Stimulated activated CD4-positive, alpha-beta T cell treated with anti-CD3 and anti-CD28 coated beads, Interleukin-12 subunit alpha, Interleukin-12 subunit beta, amount 100 ng/mL, for 48 hours (primary cell): Measurements from ENCODE around the gene RMDN2.
"Not testable (repeated sequence)": the region's sequence is repeated elsewhere in the genome, so short reads cannot be mapped to it uniquely, and the experiment has no call there.

Source experiments
- DNase-seq, 3 donors: peaks; one replicate each; pipeline ENCODE4 v3.0.0-alpha.2; 2020; ENCODE audit warnings: low read depth in 2 of 3, low spot score in 1 of 3

Gene RMDN2

DNA sequence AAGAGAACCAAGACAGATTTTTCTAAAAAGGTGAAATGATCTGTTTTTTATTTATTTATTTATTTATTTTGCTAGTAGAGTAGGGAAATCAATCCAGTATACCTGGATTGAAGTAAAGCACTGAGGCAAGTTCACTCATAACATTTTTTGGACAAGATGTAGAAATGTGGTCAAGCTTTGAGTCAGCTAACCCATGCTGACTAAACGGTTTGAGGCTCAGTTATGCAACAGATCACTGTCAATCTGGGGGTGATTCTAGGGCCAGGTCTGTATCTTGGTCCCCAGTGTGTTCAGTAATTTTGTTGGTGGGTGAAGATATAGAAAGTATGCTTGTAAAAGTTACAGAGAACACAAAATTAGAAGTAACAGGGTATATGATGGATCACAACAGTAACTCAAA is 60.2 kb downstream of the RMDN2 start:
- no peak for DNase-seq

GRCh38 chr2:37987098-37987775 is 62.1 kb downstream of the RMDN2 start:
- DNase-seq, result no peak

GRCh38 chr2:37992601-37993000 is 67.5 kb downstream of the RMDN2 start:
- DNase-seq, result no peak

- DNase-seq, result no peak
These were observed 68.1 kb downstream of the RMDN2 start for GRCh38 chr2:37993143-37993542.

- no peak for DNase-seq
These were observed 72.5 kb downstream of the RMDN2 start for GRCh38 chr2:37997629-37998028.

DNA sequence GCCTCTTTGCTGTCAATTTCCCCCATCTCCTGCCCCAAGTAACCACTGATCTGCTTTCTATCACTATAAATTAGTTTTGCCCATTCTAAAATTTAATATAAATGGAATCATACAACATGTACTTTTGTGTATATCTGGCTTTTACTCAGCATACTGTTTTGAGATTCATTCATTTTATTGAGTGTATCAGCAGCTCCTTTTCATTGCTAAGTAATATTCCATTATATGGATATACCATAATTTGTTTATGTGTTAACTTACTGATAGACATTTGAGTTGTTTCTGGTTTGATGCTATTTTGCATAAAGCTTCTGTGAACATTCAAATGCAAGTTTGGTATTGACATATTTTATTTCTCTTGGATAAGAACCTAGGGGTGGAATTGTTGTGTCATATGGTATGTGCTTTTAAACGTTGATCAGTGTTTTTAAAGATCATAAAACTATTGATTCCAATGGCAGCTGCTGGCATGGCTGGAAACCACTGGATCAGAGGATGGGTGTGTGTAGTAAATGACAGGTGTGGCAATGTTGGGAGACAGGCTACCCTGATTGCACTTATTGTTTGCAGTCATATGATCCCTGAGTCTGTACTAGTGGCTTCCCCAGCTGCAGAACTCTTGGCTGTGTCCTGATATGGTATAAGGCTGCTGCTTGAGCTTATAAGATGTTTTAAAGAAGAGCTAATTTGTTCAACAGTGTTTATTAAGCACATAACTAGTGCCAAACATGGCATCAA is 75.6 kb downstream of the RMDN2 start:
- DNase-seq, result no peak

GRCh38 chr2:38010187-38010586 is 85.1 kb downstream of the RMDN2 start:
- DNase-seq, result not testable (repeated sequence)

GRCh38 chr2:38010995-38011394 is 85.9 kb downstream of the RMDN2 start:
- DNase-seq, result no peak

GRCh38 chr2:38013158-38013752 is 88.2 kb downstream of the RMDN2 start:
- DNase-seq, result no peak

DNA sequence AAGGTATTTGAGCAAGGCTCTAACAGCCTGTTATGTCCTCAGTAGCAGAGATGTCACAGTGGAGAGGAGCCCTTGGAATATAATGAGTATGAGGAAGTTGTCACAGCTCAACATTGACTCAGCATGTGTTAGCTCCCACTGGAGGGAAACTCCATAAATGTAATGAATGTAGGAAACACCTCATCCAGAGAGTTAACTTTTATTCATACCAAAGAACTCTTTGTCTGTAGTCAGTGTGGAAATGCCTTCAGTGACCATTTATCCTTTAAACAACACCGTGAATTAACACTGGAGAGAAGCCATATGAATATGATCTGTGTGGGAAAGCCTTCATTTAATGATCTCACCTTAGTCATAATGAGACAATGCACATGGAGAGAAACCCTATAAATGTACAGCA is 91.1 kb downstream of the RMDN2 start:
- no peak for DNase-seq

- no peak for DNase-seq
These were observed 92.7 kb downstream of the RMDN2 start for GRCh38 chr2:38017836-38018235.

DNA sequence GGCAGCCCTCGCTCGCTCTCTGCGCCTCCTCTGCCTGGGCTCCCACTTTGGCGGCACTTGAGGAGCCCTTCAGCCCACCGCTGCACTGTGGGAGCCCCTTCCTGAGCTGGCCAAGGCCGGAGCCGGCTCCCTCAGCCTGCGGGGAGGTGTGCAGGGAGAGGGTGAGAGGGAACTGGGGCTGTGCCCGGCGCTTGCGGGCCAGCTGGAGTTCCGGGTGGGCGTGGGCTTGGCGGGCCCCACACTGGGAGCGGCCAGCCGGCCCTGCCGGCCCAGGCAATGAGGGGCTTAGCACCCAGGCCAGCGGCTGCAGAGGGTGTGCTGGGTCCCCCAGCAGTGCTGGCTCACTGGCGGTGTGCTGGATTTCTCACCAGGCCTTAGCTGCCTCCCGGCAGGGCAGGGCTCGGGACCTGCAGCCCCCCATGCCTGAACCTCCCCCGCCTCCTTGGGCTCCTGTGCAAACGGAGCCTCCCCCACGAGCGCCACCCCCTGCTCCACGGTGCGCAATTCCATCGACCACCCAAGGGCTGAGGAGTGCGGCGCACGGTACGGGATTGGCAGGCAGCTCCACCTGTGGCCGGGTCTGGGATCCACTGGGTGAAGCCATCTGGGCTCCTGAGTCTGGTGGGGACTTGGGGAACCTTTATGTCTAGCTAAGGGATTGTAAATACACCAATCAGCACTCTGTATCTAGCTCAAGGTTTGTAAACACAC is 95.4 kb downstream of the RMDN2 start:
- not testable (repeated sequence) for DNase-seq

DNA sequence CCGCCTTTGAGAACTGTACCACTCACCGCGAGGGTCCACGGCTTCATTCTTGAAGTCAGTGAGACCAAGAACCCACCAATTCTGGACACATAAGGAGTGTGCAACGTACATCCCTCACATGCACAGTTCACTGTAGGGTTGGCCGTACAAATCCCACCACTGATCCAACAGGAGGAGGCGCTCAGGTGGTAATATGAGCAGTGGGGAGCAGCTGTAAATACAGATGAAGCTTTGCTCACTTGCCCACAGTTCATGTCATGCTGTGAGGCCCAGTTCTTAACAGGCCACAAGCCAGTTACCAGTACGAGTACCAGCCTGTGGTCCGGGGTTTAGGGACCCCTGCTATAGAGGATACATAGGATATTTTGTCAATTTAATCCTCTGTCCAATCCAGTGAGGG is 96.5 kb downstream of the RMDN2 start:
- DNase-seq, result no peak

GRCh38 chr2:38026846-38027245 is 101.8 kb downstream of the RMDN2 start:
- DNase-seq, result no peak

DNA sequence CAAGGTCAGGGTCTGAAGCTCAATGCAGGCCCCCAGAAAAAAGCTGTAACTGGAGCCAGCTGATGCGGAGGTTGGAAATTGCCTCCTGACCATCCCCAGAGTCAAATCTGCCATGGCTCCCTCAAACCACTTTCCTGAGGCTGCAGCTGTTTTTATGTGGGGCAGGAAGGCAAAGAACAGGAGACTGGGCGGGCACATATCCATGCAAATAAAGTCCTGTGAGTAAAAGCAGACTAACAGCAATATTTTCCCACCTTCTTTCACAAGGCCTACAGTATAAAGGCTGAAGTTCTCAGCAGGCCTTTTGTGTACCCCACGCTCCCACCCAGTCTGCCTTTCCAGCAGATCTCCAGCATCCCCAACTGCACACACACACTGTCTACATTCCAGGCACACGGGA is 103.7 kb downstream of the RMDN2 start:
- DNase-seq, result no peak

DNA sequence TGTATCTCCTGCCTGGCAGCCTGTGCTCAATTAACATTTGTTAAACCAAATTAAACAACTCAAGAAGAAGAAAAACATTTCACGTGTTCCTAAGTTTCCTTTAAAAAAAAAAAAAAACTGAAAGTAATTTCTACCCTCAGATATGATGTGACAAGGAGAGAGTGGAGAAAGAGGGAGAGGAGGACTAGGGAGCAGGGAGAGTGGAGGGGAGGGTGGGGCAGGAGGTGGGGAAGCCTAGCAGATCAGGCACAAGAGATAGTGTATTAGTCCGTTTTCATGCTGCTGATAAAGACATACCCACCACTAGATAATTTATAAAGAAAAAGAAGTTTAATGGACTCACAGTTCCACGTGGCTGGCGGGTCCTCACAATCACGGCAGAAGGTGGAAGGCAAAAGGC is 104.4 kb downstream of the RMDN2 start:
- DNase-seq, result no peak

- no peak for DNase-seq
These were observed 105.7 kb downstream of the RMDN2 start for GRCh38 chr2:38030635-38031355.

- DNase-seq, result no peak
These were observed 107.9 kb downstream of the RMDN2 start for GRCh38 chr2:38032946-38033345.

- no peak for DNase-seq
These were observed 108.6 kb downstream of the RMDN2 start for GRCh38 chr2:38033646-38034045.

GRCh38 chr2:38035968-38036367 is 110.9 kb downstream of the RMDN2 start:
- no peak for DNase-seq

GRCh38 chr2:38037325-38037724 is 112.2 kb downstream of the RMDN2 start:
- no peak for DNase-seq
